ENCODE data around the gene COL4A1.

The COL4A1 gene

GRCh38 chr13:110308656-110309359, 1.9 kb upstream of the COL4A1 start:
- DNase-seq (ENCODE audit: low read depth) = no peak

GRCh38 chr13:110307767-110308655, 1.1 kb upstream of the COL4A1 start:
- no peak for DNase-seq (ENCODE audit: low read depth)

GRCh38 chr13:110306340-110306959, 507 bp downstream of the COL4A1 start:
- DNase-seq (ENCODE audit: low read depth) = no peak

- DNase-seq (ENCODE audit: low read depth) = no peak
Measured at GRCh38 chr13:110305949-110306339, 1.0 kb downstream of the COL4A1 start.

- no peak for DNase-seq (ENCODE audit: low read depth)
Measured at GRCh38 chr13:110305544-110305943, 1.4 kb downstream of the COL4A1 start.

GRCh38 chr13:110305001-110305400, 2.0 kb downstream of the COL4A1 start:
- DNase-seq (ENCODE audit: low read depth) = no peak

GRCh38 chr13:110304256-110304655, 2.7 kb downstream of the COL4A1 start:
- no peak for DNase-seq (ENCODE audit: low read depth)

- no peak for DNase-seq (ENCODE audit: low read depth)
Measured at GRCh38 chr13:110303644-110304043, 3.3 kb downstream of the COL4A1 start.

GRCh38 chr13:110302997-110303396, 4.0 kb downstream of the COL4A1 start:
- DNase-seq (ENCODE audit: low read depth) = no peak

GRCh38 chr13:110301606-110302553, 5.1 kb downstream of the COL4A1 start:
- no peak for DNase-seq (ENCODE audit: low read depth)

GRCh38 chr13:110301083-110301482, 5.9 kb downstream of the COL4A1 start:
- no peak for DNase-seq (ENCODE audit: low read depth)

GRCh38 chr13:110300090-110300815, 6.7 kb downstream of the COL4A1 start:
- DNase-seq (ENCODE audit: low read depth) = no peak

GRCh38 chr13:110299283-110299840, 7.6 kb downstream of the COL4A1 start:
- DNase-seq (ENCODE audit: low read depth) = no peak

GRCh38 chr13:110298505-110299282, 8.3 kb downstream of the COL4A1 start:
- DNase-seq (ENCODE audit: low read depth) = no peak

- no peak for DNase-seq (ENCODE audit: low read depth)
Measured at GRCh38 chr13:110297766-110298504, 9.0 kb downstream of the COL4A1 start.

GRCh38 chr13:110297011-110297410, 9.9 kb downstream of the COL4A1 start:
- DNase-seq (ENCODE audit: low read depth) = no peak

- no peak for DNase-seq (ENCODE audit: low read depth)
Measured at GRCh38 chr13:110294622-110295021, 12.3 kb downstream of the COL4A1 start.

- no peak for DNase-seq (ENCODE audit: low read depth)
Measured at GRCh38 chr13:110294146-110294545, 12.8 kb downstream of the COL4A1 start.

GRCh38 chr13:110293649-110294048, 13.3 kb downstream of the COL4A1 start:
- DNase-seq (ENCODE audit: low read depth) = no peak
